HG03558 (cell line): ENCODE results near the gene INCA1.

Experiments used
- ATAC-seq: cut with Tn5 transposase; IDR thresholded peaks from one replicate; pipeline ENCODE4 v1.9.1; 2021; ENCODE audit warnings: moderate number of reproducible peaks; ENCODE audit not compliant: unreplicated experiment; ENCODE audit errors: extremely low read depth

The INCA1 gene

DNA sequence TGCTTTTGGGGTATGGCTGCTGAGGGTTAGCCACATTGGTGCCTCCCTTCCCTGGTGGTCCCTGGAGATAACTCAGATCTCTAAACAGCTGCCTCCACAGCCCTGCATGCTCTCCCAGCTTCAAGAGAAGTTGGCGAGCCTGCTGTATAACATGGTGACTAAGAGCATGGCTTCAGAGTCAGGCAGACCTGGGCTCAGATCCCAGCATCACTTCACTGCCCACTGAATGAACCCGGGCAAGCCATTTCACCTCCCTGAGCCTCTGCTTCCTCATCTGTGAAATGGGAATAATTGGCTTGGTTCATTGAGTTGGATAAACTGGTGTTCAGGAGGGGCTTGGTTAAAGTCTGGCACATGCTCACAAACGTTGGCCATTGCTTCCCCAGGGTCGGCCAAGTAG, 17.0 kb upstream of the INCA1 start:
- ATAC-seq: no peak

DNA sequence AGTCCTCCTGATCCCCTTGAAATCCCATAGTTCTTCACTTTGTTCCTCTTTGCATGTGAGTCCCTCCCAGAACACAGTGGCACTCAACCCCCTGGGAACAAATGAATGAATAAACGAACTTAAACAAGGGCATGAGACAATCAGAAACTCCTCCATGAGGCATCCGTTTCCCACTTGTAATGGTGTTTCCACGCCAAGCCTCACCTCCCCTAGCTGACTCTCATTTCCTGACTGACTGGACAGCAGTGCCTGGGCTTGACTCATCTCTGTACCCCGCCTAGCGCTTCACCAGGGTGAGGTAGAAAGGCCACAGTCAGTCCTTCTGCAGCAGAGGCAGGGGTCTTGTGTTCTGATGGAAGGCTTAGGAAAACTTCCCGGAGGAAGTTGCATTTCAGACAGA, 14.6 kb upstream of the INCA1 start:
- ATAC-seq: no peak

DNA sequence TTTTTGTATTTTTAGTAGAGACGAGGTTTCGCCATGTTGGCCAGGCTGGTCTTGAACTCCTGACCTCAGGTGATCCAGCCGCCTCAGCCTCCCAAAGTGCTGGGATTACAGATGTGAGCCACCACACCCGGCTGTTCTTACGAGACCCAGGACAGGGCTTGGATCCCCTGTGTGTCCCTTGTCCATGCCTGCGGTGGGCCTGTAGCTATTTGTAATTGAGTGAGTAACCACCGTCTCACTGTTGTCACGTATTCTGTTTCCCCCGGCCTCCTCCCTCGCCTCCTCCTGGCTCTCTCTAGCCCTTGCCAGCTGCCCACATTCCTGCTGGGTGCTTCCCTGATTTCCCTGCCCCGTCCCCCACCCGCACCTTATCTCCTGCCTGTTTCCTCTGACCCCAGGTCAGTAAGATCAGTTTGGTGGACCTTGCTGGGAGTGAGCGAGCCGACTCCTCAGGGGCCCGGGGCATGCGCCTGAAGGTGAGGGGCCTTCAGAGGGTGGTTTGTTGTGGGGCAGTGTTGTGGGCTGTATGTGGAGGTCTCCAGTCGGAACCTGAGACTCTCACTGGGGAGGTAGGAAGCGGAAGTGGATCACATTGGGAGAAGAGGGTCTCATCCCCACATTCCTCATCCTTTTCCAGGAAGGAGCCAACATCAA, 6.0 kb upstream of the INCA1 start:
- ATAC-seq: no peak

DNA sequence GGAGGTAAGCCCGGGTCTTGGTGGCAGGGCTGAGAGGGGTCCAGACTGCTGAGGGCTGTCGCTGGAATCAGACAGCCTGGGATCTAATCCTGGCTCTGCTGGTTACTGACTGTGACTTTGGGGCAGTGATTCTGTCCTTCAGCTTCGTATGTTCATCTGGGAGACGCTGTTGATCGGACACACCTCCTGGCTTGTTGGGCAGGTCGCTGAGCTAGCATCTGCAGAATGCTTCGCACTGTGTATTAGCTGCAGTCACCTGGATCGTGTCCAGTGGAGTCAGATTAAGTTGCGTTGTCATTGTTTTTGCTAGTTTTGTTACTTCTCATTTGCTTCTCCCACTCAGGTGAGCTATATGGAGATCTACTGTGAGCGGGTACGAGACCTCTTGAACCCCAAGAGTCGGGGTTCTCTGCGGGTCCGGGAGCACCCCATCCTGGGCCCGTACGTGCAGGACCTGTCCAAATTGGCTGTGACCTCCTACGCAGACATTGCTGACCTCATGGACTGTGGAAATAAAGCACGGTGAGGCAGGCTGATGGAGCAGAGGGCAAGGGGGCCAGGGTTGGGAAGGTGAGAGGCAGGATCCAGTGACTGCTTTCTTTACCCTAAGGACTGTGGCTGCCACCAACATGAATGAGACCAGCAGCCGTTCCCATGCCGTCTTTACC, 4.9 kb upstream of the INCA1 start:
- ATAC-seq: no peak

DNA sequence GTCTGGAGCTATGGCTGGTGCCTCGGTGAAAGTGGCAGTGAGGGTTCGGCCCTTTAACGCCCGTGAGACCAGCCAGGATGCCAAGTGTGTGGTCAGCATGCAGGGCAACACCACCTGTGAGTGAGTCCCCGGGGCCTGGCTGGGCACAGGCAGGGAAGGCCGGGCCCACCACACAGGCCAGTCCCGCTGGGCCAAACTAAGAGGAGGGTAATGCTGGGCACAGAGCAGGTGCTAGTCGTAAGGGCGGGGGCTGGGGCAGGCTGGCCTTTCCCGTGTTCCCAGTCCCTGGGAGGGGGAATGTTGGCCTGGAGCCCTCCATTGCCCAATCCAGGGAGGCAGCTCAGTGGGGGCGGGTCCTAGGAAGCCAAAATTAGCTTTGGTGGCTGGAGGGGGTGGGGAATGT, 2.9 kb upstream of the INCA1 start:
- ATAC-seq: no peak

DNA sequence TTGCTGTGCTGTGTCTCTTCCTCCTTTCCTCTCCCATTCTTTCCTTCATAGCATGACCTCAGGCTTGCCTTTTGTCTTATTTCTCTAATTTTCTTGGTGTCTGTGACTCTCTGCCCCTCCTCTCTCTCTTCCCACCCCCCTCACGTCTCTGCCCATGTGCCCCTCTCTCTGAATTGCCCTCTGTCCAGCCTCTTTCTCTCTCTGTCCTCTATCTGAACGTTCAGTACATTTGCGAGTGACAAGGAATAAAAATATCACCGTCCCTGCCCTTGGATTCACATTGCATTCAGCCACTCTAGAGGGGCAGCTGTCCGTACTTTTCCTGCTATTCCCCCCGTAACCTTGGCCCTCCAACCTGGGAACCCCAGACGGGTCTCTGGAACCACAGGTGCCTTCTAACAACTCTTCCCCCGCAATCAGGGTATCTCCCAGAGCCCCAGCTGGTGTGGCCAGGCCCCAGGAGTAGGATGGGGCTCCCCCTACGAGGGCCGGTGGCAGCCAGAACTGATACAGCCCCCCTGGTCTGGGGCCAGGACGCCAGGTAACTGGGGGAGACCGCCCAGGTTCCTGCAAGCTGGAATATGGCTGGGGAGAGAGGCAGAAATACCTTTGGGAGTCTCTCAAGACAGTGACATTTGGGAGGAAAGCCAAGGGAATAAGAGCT, 2.2 kb upstream of the INCA1 start:
- no peak for ATAC-seq

DNA sequence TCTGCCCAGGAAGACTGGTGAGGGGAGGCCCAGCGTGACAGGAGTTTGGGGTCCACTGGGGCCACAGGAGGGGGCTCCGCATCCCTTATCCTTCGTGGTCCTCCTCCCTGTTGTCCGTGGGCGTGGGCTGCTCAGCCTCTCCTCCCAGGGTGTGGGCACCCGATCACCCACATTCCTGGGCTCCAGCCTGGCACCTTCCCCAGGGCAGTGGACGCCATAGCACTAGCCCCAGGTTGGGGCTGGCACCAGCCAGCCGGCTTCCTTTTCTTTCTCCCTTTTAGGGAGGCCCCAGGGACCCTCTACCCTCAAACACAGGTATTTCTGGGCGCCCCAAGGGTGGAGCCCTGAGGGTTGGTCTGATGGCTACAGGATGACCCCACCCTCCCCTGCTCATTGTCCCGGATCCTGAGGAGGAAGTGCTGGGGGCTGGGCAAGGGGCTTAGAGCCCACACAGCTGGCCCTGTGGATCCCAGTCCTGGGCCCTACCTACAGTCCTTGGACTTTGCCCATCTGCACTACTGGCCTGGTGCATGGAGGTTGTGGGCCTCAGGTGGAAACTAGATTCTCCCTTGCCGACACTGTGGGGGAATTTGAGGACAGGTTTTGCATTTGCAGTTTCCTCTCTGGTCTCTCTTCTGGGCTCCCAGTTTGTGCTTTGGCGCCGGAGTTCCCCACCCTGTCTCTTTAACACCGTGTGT, 1.6 kb upstream of the INCA1 start:
- no peak for ATAC-seq

DNA sequence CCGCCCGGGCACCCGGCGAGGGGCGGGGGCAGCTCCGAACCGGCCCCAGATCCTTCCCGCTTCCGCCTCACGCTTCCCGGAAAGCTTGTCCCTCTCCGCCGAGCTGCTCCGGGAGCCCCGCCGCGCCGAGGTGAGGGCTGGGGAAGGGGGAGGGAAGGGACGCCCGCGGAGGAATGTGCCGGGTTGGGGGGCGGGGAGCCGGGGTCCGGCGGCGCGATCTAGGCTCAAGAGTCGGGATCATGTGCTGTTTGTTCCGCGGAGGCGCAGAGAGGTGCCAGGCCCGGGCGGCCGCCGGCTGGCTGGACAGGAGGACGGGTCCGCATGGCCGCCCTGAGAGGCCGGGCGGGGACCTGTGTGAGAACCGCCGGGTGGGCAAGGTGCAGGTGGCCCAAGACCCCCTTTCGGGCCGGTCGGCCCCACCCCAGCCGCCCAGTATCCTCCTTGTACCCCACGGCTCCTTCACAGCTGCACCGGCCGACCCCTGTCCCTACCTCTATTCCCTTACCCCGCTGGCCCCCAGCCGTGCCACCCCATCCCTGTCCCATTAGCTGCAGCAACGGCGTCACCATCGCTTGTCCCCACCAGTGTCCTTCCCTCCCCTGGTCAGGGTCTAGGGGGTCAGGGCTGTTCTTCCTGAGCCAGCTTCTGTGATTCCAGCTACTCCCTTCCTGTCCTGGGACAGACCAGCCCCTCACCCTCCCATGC, 857 bp upstream of the INCA1 start:
- no peak for ATAC-seq

DNA sequence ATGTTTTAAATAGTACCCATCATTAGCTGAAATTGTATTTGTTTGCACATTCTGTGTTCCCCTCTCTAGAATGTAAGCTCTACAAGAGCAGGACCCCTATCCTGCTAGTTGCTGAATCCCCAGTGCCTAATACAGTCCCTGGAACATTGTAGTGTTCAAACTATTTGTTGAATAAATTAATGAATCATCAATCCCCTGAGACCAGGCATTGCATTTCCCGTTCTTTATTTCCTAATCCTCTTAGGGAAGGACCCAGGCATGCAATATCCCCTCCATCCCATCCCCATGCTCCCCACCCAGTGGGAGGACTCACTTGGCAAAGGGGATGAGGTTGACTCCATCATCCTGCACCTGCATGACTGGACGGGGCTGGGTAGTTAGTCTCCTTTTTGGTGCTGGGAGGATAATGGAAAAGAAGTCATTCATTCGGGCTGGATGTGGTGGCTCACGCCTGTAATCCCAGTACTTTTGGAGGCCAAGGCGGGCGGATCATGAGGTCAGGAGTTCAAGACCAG, 3.2 kb downstream of the INCA1 start:
- no peak for ATAC-seq

DNA sequence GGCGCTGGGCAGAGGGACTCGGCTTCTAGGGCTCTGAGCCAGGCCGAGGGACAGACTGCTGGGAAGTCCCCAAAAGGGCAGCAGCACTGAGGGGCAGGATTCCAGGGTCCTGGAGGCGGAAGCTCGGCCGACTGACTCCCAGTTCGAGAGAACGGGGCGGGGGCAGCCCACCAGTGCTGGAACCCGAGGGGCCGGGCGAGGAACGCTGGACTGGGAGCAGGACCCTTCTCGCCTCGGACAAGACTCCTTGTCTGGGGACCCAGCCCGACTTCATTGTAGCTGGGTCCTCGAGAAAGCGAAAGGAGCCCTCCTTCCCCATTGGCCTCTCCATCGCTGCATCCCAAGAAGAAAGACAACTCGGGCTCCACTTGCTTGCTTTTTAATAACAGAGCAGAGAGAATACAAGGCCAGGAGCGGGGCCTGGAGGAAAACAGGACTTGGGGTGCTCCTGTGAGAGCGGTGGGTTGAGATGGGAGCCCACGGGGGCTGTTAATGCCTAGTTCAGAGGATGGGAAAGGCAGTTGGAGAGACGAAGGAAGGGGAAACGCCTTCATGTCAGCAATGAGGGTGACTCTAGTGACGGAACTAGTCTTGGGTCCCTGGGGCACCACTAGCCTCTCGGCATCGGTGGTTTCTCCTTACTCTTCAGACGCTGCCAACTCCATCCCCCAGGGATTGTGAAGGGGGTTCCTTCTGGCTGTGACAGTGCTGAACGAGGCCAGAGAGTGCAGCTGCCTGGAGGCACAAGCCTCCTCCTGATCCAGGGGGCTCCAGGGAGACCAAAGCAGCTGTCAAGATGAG, 9.4 kb downstream of the INCA1 start:
- ATAC-seq: no peak

DNA sequence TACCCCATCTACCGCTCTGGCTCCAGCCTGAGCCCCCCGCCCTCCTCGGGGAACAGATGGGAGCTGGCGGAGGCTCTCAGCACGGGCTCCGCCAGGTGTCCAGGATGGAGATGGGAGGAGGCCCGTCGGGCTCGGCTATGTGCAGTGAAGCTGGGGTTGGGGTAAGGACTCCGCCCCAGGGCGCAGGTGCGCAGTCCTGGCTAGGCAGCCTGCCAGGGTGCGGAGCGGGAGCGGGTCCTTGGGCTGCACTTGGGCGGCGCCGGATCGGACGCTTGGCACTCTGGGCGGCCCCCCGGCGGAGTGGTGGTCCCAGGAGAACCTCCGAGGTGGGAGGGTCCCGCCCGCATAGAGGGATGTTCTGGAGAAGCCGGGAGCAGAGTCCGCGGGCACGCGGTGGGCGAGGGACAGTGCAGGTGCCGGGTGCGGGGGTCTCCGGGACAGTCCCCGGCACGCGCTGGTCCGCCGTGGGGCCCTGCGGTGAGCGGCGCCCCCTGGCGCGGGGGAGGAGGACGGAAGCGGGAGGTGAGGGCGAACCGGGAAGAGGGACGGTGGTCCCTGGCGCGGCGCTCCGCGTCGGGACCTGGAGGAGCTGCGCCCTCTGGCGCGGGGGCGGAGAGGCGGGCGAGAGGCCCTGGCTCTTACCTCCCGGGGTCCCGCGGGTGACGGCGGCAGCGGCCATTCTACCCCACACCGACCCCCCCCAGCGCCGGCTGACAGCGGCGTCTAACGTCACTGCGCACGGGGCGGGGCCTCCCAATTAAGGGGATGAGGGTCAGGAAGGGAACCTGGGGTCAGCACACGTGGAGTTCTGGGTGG, 10.2 kb downstream of the INCA1 start, which contains the start of gene CAMTA2:
Gene CAMTA2 (minus strand): TSS at position 725 of the 816 bp plus-strand sequence. CDS start 1,453 bp downstream, outside the sequence.
- no peak for ATAC-seq

DNA sequence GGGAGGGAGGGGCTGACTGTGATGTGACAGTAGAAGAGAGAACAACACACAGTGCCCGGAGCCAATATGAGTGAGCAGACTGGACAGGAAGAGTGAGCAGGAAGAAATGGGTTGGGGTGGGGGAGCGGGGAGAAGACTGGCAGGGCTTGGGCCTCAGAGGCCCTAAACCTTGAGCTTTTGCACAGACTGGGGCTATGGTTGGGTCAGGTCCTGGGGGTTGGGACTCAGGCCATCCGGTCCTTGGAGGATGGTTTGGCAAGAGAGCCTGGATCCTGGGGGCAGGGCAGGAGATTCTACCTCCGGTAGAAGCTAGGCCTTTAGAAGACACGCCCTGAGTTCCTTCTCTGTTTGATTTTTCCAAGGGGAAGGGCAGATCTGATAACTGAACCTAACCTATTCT, 10.9 kb downstream of the INCA1 start:
- no peak for ATAC-seq

DNA sequence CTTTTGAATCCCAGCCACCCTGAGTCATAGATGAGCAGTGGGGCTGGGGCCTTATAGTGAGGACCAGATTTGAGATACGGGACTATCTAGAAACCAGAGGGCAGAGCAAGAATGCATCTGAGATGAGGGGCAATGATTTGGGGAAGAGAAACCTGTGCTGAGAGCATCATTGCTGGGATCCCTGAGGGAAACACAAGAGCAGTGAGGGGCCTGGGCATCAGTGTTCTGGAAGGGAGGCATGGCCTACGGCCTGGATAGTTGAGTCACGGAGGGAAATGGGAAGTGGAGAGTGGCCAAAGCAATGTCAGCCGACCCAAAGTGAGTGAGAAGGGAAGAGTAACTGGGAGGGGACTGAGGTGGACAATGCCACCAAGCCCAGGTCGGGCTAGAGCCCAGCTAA, 15.0 kb downstream of the INCA1 start:
- ATAC-seq: no peak

DNA sequence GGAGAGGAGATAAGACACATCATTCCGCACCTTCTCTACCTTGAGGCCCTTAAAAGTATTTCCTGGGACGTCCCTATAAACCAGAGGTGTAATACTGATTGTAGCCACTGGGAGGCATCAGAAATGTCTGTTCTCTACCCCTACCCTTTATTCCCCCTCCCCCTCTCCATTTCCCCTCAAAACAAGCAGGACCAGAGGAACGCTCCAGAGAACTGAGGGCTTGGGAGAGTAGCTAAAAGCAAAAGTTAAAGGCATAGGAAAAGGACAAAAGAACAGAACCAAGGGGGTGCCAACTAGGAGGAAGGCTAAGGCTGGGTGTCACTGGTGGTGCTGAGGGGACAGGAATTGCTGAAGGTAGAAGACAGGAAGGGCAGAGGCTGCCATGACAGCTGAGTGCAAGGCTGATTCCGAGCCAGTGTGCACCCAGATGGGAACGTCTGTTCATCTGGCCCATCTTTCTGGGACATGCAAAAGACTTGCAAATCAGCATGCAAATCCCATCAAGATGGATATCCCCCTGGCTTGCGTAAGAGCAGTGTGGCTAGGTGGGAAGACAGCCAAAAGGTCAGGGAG, 16.6 kb downstream of the INCA1 start:
- no peak for ATAC-seq

DNA sequence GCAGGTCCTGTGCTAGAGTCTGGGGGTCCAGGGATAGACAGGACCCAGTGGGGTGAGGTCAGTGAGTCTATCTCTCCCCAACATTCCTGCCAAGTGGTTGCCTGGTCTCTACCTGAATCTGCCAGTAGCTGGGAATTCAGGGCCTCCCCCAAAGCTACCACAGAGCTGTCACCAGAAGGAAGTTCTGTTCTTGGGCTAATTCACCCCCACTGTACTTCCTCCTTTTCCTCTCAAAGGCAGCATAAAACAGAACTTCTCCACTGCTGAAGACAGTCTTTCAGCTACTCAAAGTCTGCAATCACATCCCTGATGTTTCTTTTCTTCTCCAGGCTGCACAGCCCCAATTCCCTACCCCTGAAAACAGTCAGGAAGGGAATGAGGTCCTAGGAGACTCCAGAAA, 18.6 kb downstream of the INCA1 start:
- no peak for ATAC-seq

DNA sequence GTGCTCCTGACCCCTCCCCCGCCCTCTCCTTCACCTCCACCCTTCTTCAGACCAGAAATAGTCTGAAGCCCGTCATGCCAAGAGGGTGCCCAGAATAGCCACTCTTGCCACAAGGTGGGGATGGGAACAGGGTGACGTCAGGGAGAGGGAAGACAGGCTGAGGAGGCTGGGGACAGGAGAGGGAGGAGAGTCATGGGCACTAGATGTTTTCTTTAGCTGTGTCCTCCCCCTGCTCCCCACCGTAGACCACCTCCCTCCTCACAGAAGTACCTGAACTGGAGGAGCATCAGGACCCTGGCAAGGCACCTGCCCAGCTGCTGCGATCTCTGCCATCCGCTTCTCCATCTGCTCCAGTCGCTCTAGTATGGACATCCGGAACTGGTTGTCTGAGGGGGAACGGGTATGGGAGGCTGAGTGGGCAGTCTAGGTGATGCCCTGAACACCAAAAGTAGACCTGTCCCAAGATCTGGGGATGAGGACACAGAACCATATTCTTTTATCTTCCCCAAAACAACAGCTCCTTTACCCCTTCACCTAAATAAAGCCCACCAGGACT, 23.1 kb downstream of the INCA1 start:
- no peak for ATAC-seq

DNA sequence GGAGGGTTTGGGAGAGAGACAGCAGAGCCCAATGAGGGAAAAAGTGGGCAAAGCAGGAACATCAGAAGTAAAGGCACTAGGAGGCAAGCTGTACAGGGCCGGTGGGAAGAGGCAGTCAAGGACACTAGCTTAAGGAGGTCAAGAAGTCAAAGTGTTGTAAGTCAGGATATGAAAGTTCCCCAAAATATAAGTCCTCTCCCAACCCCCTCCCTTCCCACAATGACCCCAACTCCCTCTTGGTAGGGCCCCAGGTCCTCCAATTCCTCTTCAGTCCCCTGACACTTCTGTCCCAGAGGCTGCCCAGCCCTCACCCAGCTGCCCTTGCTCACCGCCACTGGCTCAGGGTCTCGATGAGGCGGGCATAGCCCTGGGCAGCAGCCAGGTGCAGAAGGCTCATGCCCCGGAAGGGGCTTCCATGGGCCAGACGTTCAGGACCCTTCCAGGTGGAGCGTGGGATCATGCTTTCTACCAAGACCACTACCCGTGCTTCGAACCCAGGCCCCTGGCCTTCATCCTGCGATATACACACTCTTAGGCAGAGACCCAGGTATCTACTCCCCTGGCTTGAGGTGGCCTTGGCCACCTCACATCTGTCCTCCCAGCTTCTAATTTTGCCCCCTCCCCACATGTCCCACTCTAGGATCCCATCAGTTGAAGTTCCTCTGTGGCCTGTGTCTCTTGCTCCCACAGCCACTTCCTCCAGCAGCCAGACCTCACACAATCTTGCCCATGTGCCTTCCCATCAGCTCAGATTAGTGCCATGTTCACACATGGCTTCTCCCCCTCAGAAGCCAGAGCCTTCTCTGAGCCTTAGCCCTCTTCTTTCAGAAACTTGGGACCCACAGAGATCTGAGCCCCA, 23.8 kb downstream of the INCA1 start:
- ATAC-seq: no peak
